CD4-positive, alpha-beta T cell treated with Interleukin-10 for 1 hour (primary cell): Measurements from ENCODE around the gene CTRB2.
"Not testable (repeated sequence)": the region's sequence is repeated elsewhere in the genome, so short reads cannot be mapped to it uniquely, and the experiment has no call there.

Experiments
- DNase-seq: peaks from one replicate; pipeline ENCODE4 v3.0.0-alpha.2; 2020

The CTRB2 gene

DNA sequence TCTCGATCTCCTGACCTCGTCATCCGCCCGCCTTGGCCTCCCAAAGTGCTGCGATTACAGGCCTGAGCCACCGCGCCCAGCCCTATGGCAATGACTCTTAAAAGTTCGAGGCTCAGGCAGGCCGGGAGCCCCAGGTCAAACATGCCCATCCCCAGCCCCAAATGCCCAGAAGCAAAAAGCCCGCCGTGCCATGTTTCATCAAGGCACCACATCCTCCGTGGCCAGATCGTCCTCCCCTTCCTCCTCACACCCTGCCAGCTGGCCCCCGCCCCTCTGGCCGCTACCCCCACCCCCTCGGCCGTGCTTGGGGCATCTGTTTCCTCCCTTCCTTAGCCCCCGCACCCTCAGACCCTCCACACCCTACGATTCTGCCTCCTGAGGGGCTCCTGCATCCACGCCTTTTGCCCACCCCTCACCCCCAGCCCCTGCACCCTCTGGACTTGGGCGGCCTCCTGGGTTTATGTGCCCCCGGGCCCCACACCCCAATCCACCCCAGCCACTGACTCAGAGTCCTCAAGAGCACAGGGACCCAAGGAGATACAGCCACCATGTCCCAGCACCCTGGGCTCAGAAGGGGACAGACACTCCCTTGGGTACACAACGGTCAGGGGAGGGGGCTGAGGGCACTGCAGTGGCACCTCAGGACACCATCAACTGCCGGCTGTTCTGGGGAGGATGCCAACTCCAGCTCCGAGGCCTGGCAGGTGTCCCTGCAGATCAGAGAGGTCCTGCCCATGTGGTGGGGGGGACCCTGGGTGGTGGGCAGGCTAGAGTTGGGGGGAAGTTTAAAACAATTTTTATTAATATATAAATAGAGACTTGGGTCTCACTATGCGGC lies 18.9 kb upstream of the CTRB2 start:
- no peak for DNase-seq

DNA sequence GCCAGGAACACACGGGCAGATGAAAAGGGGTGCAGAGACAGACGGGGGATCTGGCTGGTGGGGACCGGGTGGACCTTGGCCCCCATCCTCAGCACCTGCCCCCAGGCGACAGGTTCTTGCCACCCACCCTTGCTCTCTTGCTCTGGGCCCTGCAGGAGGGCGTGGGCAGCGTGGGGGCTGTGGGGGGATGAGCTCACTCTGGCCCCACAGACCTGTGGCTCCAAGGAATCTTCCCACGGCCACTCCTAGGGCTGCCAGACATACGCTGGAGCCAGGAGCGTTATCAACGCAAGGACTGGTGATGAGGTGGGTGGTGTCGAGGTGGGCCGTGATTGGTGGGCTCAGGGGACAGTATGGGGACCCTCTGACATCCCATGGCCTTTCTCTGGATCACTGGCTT lies 18.1 kb upstream of the CTRB2 start:
- DNase-seq, result no peak

DNA sequence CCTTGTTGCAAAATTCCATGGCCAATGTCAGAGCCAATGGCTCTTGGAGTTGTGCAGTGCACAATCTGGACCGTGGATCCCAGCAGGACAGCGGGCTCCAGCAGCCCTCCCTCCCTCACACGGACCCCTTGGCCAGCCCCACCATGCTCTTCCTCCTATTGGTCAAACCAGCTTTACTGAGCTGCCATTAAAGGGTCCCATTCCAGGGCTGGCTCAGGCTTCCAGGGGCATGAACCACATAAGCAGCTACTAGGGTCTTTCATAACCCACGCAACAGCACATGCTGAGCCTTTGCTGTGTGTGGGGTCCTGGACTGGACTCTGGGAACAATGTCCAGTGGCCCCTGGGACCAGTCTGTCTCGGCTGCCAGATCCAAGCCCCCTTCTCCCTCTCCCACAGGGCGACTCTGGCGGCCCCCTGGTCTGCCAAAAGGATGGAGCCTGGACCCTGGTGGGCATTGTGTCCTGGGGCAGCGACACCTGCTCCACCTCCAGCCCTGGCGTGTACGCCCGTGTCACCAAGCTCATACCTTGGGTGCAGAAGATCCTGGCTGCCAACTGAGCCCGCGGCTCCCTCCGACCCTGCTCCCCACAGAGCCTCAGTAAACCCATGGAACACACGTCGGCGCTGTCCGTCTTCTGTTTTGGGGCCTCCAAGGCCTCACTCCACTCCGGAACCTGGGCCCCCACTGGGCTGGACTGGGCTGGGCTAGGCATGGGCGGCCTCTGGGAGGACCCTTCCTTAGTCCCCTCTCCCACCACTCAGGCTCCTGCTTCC lies 17.5 kb upstream of the CTRB2 start:
- no peak for DNase-seq

DNA sequence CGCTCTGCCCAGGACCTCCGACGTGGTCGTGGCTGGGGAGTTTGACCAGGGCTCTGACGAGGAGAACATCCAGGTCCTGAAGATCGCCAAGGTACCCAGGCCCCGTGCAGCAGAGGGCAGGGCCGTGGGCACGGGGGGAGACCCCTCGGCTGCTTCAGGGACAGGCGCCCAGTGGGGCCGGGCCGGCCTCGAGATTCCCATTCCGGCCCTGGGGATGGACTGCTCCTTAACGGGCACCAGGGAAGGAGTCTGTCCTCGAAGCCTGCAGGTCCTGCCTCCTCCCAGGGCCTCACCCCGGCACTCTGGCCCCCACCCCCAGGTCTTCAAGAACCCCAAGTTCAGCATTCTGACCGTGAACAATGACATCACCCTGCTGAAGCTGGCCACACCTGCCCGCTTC lies 16.2 kb upstream of the CTRB2 start:
- DNase-seq, result not testable (repeated sequence)

DNA sequence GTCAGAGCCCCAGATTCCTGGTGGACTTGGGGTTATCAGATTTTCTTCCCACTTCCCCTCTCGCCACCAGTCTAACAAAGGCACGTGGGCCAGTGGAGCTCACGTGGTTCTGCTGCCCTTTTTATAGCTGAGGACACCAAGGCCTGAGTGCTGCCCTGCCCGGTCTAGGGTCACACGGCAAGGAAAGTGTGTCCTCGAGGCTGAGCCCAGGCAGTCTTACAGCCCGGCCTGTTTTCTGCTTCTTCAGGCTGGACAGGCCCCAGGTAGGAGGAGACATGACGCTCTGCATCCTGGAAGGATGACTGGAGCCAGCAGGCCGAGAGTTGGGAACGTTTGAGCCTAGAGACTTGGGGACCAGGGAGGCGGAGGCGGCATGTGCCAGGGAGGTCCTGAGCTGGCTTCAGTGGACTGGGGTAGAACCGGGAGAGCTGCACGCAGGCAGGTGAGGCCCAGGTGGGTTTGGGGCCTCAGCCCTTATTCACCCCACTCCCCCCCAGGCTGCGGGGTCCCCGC lies 15.4 kb upstream of the CTRB2 start:
- DNase-seq, result no peak

DNA sequence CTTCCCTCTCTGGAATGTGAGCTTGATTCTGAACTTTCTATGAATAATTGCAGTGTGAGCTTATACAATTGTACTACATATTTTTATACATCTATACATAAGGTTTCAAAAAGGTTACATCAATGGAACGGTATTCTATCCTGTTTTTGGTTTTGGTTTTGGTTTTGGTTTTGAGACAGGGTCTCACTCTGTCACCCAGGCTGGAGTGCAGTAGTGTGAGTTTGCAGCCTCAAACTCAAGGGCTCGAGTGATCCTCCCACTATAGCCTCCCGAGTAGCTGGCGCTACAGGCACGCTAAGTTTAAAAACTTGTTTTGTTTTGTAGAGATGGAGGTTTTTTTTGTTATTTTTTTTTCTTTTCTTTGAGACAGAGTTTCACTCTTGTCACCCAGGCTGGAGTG lies 12.9 kb upstream of the CTRB2 start:
- peak; percentile 22 for DNase-seq

DNA sequence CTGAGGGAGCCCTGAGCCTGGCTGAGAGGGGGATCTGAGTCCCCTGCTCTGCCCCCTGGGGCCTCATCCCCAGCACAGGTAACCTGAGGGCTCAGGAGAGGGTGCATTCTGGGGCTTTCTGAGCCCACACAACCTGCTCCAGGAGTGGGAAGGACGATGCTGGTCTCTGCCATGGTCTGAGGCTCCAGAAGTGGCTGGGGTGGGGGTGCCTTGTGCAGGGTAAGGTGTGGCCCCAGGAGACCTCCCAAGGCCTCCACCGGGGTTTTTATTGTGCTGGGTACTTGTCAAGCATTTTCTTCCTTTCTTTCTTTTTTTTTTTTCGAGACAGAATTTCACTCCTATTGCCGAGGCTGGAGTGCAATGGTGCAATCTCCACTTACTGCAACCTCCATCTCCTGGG lies 12.1 kb upstream of the CTRB2 start:
- DNase-seq, result no peak

DNA sequence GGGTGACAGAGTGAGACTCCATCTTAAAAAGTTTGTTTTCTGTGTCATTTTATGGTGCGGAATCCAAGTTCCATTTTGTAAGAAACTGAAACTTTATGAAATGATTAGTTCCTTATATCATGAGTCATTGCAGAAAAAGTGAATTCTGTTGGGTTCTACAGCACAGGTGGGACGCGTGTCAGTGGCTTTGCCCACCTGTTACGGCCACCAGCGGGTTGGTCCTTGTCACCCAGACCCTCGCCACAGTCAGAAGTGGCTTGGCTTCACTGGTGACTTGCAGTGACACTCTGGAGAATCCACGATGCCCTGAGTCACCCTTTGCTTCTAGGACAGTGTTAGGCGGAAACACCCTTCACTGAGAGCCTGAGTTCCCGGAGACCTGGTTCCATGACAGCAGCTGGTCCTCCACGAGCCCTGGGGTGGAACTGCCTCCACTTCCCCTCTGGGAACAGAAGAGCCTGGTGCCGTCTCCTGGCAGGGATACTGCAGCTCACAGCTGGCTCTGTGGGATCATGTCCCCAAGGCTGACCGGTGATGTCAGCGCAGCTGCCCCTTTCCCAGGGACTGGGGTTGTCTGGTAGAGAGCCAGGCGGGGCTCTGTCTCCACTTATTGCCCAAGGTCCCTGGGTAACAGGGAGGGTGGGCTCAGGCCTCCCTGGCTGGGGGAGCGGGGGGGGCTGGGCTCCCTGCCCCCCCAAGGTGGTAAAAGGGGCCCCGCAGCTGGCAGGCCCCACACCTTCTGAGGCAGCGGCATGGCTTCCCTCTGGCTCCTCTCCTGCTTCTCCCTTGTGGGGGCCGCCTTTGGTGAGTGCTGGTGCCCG lies 11.5 kb upstream of the CTRB2 start, which contains the start of gene CTRB1:
Gene CTRB1, plus strand, starts transcription at position 733 of the 821 bp plus-strand sequence. Its CDS starts 20 bp downstream, at position 753.
- DNase-seq, result no peak

DNA sequence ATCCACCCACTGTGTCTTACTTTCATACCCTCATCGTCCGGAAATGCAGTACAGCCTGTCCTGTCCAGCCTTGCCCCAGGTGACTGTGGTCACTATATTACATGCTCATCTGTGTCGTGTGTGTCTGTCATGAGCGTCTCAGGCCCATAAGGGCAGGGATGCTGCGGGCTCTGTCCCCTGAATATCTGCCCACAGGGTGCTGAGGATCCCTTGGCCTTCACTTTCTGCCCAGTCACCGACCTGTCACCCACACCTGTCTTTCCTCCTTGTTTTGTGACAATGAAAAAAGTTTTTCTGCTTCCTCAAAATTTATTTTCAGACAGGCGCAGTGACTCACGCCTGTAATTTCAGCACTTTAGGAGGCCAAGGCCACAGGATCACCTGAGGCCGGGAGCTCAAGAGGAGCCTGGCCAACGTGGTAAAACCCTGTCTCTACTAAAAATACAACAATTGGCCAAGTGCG lies 10.5 kb upstream of the CTRB2 start:
- DNase-seq, result no peak

DNA sequence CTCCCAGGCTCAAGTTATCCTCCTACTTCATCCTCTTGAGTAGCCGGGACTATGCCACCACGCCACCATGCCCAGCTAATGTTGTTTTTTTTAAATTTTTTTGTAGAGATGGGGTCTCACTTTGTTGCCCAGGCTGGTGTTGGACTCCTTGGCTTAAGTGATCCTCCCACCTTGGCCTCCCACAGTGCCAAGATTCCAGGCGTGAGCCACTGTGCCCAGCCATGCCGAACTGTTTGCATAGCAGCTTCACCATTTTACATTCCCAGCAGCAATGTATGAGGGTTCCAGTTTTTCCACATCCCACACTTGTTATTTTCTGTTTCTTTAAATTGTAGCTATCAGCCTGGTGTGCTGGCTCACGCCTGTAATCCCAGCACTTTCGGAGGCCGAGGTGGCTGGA lies 9.6 kb upstream of the CTRB2 start:
- no peak for DNase-seq

DNA sequence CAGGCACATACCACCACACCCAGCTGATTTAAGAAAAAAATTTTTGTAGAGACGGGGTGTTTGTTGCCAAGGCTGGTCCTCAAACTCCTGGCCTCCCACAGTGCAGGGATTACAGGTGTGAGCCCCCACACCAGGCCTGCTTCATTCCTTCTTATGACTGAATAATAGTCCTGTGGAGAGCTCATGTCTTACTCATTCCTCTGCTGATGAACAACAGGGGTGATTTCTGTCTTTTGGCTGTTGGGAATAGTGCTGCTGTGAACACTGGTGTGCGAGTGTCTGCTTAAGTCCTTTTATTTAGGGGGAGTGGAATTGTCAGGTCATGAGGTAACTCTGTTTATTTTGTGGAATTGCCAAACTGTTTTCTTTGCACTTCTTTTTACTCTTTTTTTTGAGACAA lies 9.2 kb upstream of the CTRB2 start:
- no peak for DNase-seq

DNA sequence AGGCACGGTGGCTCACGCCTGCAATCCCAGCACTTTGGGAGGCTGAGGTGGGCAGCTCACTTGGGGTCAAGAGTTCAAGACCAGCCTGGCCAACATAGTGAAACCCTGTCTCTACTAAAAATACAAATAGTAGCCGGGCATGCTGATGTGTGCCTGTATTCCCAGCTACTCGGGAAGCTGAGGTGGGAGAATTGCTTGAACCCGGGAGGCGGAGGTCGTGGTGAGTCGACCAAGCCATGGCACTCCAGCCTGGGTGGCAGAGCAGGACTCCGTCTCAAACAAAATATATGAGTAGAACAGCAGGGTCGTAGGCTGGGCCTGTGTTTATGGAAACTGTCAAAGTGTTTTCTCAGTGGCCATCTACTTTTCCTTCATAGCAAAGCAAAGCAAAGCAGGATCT lies 4.3 kb upstream of the CTRB2 start:
- DNase-seq, result not testable (repeated sequence)

DNA sequence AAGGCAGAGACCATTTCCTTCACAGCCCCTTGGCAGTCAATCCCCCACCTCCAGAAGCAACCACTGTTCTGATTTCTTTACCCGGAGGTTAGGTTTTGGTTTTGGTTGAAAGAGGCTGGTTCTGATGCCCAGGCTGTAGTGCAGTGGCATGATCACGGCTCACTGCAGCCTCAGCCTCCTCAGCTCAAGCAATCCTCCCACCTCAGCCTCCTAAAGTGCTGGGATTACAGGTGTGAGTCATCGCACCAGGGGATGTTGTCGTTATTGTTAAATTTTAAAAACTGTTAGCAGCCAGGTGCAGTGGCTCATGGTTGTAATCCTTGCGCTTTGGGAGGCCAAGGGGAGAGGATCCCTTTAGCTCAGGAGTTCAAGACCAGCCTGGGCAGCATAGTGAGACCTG lies 3.0 kb upstream of the CTRB2 start:
- no peak for DNase-seq

DNA sequence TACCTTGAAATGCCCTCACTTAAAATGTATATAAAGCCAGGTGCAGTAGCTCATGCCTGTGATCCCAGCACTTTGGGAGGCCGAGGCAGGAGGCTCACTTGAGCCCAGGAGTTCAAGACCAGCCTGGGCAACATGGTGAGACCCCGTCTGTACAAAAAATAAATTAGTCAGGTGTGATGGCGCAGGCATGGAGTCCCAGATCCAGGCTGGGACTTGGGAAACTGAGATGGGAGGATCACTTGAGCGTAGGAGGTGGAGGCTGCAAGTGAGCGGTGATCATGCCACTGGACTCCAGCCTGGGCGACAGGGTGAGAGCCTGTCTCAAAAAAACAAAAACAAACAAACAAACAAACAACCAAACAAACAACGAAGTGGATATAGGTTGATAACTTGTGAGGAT lies 2.6 kb upstream of the CTRB2 start:
- DNase-seq, result not testable (repeated sequence)

DNA sequence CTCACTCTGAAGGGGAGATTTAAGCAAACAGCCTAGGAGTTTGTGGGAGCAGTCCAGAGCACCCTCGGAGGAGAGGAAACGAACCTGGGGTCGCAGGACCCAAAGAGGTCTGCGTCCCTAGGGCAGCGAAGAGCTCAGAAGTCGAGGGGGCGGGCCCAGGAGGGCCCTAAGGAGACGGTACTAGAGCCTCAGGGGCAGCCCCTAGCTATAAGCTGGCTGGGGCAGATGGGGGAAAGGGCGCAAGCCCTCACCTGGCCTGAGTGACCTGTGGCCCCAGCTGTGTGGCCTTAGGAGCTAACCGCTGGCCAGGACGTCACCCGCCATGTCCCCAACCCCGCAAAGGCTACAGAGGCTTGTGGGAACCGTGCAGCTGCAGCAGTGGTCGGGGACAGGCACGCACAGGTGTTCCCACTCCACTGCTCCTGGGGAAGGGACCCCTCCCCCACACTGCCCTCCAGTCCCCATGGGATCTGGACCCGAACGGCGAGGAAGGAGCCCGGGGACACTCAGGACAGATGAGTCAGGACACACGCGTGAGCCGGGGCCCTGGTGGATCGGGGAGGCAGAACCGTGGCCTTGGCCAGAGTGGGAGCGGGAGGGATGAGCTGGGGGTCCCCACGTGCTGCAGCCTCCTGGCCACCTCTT lies 2.0 kb upstream of the CTRB2 start:
- DNase-seq, result no peak

DNA sequence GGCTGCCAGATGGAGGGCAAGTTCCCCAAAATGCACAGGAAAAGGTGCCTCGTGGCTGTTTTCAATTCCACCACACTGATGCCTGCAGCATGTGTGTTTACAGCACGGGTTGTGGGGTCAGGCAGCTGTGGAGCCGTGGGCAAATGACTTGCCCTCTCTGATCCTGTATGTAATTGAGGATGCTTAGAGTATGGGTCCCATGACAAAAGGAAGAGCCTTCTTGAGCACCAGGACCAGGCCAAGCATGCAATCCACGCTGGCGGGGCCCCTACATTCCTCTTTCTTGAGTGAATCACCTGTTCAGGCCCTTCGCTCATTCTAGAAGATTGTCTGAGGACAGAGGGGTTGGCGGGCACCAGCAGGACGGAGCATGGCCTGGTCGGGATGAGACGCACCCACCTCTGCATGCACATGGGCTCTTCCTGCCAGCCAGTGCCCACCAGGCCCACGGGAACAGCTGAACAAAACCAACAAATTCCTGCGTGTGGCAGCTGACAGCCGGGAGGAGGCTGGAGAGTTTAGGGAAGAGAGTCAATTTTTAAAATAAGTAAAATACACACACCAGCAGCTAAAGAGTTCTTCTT lies 1.4 kb upstream of the CTRB2 start:
- DNase-seq, result no peak

DNA sequence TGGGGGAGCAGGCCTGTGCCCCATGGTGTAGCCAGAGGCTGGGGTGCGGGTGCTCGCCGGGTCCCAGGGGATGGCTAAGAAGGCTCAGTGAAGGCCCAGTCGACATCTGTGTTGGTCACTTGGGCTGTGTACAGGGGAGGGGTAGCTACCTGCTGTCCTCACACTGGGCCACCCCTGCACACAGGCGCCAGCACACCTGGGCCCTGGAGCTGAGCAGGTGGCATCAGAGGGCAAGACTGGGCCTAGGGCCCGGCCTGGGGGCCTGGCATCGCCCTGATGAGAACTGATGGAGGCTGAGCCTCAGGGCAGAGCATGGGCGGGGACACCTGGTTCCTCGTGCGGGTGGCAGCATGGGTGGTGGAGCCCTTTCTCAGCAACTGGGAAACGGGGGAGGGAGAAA lies 870 bp upstream of the CTRB2 start:
- DNase-seq, result no peak

DNA sequence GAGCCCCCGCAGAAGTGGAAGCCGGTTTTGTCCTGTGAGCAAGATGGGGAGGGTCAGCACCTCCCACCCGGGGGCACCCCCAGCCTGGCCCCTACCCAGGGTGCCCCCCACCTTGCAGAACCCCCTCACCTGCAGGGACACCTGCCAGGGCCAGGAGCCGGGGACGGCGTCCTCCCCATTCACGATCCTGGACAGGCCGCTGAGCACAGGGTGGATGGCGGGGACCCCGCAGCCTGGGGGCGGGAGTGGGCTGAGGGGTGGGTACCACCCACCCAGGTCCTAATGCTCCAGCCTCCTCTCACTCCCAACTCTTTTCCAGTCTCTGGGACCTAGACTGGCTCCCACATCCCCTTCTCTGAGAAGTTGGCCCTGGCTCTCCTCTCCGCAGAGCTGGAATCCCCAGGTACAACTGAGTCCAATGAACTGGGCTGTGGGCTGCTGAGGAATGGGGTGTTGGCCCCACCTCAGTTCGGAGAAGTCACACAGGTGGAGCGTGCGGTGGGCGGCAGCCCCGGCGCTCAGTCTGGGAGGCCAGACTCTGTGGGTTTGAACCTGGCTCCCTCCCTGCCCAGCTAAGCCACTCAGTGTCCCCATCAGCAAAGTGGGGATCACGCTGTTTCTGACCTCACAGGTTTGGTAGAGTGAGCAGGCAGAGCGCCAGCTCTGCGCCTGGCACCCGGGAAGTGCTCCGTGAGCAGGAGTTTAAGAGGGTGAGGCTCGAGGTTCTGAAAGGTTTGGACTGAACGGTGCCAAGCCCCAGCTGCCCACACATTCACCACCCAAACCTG lies 806 bp downstream of the CTRB2 start:
- not testable (repeated sequence) for DNase-seq

DNA sequence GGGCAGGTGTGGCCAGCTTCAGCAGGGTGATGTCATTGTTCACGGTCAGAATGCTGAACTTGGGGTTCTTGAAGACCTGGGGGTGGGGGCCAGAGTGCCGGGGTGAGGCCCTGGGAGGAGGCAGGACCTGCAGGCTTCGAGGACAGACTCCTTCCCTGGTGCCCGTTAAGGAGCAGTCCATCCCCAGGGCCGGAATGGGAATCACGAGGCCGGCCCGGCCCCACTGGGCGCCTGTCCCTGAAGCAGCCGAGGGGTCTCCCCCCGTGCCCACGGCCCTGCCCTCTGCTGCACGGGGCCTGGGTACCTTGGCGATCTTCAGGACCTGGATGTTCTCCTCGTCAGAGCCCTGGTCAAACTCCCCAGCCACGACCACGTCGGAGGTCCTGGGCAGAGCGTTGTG lies 1.5 kb downstream of the CTRB2 start:
- DNase-seq, result not testable (repeated sequence)

DNA sequence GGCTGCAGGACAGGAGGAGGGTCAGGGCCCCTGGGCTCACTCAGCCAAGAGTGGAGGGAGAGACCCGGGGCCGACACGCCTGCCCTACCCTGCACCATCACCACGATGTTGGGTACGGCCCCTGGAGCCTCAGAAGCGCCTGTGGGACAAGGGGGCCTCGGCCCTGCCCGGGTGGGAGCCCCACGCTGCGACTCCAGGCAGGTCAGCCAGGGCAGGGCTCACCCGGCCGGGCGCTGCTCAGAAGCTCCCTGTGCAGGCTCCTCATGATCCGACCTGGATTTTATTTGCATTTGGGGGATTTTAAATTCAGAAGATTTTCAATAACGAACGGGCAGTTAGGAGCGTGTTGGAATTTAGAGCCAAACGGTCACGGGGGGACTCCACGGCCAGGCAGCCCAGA lies 2.1 kb downstream of the CTRB2 start:
- not testable (repeated sequence) for DNase-seq

DNA sequence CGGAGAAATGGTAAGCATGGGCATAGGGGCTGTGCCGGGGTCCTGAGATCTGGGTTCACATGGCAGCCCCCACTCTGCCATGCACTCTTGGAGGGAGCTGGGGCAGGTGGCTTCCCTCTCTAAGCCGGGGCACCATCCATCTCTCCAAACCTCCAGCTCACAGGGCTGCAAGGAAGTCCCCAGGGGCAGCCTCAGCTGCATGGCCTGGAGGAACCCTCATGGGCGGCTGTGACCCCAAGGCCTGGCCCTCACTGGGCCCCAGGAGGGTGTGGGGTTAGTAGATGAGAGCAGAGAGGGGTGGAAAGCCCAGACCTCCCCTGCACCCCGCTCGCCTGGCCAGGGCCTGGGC lies 2.6 kb downstream of the CTRB2 start:
- DNase-seq, result no peak
